Calu3 (cell line): Measurements from ENCODE around the gene GPER1. TPM values are rescaled to one million over a fixed set of nuclear protein-coding genes. Genes with fewer than 3 reads are reported as not detected.

Source experiments
- BruUV-seq: library from RNA; stranded (reverse); fragments of 400-500 nt; replicated peaks from 2 replicates; lab custom pipeline; 2021; lab: Mats Ljungman, UMichigan
- CTCF ChIA-PET: fragments of 300-600 bp; sonication (Branson Sonifier 250); formaldehyde crosslinking; loops from one replicate; lab custom pipeline; 2022; ENCODE audit warnings: antibody characterized with exemption; lab: Charles Lee
- DNase-seq: peaks from one replicate; pipeline ENCODE4 v3.0.0; 2022
- H3K27ac Mint-ChIP-seq: one replicate; pipeline ENCODE4 v1.8.0; 2022; ENCODE audit warnings: mixed read lengths; ENCODE audit not compliant: unreplicated experiment
- H3K27me3 Mint-ChIP-seq: one replicate; pipeline ENCODE4 v1.8.0; 2022; ENCODE audit warnings: mixed read lengths; ENCODE audit not compliant: unreplicated experiment
- H3K36me3 Mint-ChIP-seq: one replicate; pipeline ENCODE4 v1.8.0; 2022; ENCODE audit warnings: mild to moderate bottlenecking, moderate library complexity, mixed read lengths; ENCODE audit not compliant: insufficient read depth, unreplicated experiment
- H3K4me1 Mint-ChIP-seq: one replicate; pipeline ENCODE4 v1.8.0; 2022; ENCODE audit warnings: mild to moderate bottlenecking, low read depth, mixed read lengths; ENCODE audit not compliant: unreplicated experiment
- H3K4me3 Mint-ChIP-seq: one replicate; pipeline ENCODE4 v1.8.0; 2022; ENCODE audit warnings: mild to moderate bottlenecking, low read depth, moderate library complexity, mixed read lengths; ENCODE audit not compliant: unreplicated experiment
- H3K9me3 Mint-ChIP-seq: one replicate; pipeline ENCODE4 v1.8.0; 2022; ENCODE audit warnings: low read depth, mixed read lengths; ENCODE audit not compliant: unreplicated experiment
- CTCF ChIP-seq: fragments of 200-600 bp; IDR thresholded peaks from one replicate; pipeline ENCODE4 v1.8.0; 2022; ENCODE audit warnings: antibody characterized with exemption; ENCODE audit not compliant: unreplicated experiment
- intact Hi-C: fragments of 100-400 bp; cut with micrococcal nuclease; formaldehyde crosslinking; loops from one replicate; pipeline ENCODE4 v1.10.0; 2022; ENCODE audit not compliant: unreplicated experiment
- total RNA-seq: library from RNA; stranded (reverse); gene quantifications from 2 replicates; pipeline ENCODE4 v1.2.3, GENCODE V29; 2022

GPER1 gene
- total RNA-seq, 1 experiment from 2014 or later: 0.26 TPM

- BruUV-seq: no TSS peak
- no peaks in the 10 kb centered on the region for H3K36me3 Mint-ChIP-seq
- no peak for DNase-seq
- TF ChIP-seq CTCF: no peak
- H3K9me3 Mint-ChIP-seq: peaks cover 3% of the 10 kb centered on the region
- H3K27me3 Mint-ChIP-seq: no peaks in the 10 kb centered on the region
- H3K4me3 Mint-ChIP-seq: no peak overlapping the region
- CTCF ChIA-PET: interaction anchor here (0.6 to 1.1 kb wide), 2 partner anchors 12 to 35 kb away, joined by 3 read pairs; no protein-coding TSS in a partner anchor
- no peak overlapping the region for H3K27ac Mint-ChIP-seq
- intact Hi-C loops: no loop called here
- no peaks in the 10 kb centered on the region for H3K4me1 Mint-ChIP-seq
Measured at GRCh38 chr7:1100386-1100785, 12.5 kb downstream of the GPER1 start.

GRCh38 chr7:1100834-1101562 is 13.1 kb downstream of the GPER1 start:
- BruUV-seq: no TSS peak

GRCh38 chr7:1101563-1102431 is 13.9 kb downstream of the GPER1 start:
- CTCF ChIA-PET: no interaction called here
- no peak for DNase-seq
- H3K27ac Mint-ChIP-seq: no peak overlapping the region
- intact Hi-C loops: no loop called here
- peaks cover 6% of the 10 kb centered on the region for H3K36me3 Mint-ChIP-seq
- no peaks in the 10 kb centered on the region for H3K4me1 Mint-ChIP-seq
- H3K4me3 Mint-ChIP-seq: no peak overlapping the region
- no TSS peak for BruUV-seq
- TF ChIP-seq CTCF: no peak
- H3K27me3 Mint-ChIP-seq: no peaks in the 10 kb centered on the region
- peaks cover 3% of the 10 kb centered on the region for H3K9me3 Mint-ChIP-seq

More at GRCh38 chr7:1100834-1101562, 13.1 kb downstream of the GPER1 start:
- H3K27ac Mint-ChIP-seq: no peak overlapping the region
- no peaks in the 10 kb centered on the region for H3K27me3 Mint-ChIP-seq
- peaks cover 1% of the 10 kb centered on the region for H3K36me3 Mint-ChIP-seq
- no peak for TF ChIP-seq CTCF
- intact Hi-C loops: no loop called here
- no peak for DNase-seq
- H3K9me3 Mint-ChIP-seq: peaks cover 3% of the 10 kb centered on the region
- H3K4me3 Mint-ChIP-seq: no peak overlapping the region
- CTCF ChIA-PET: interaction anchor here (0.6 to 1.1 kb wide), 2 partner anchors 12 to 36 kb away, joined by 3 read pairs; no protein-coding TSS in a partner anchor
- H3K4me1 Mint-ChIP-seq: no peaks in the 10 kb centered on the region

- no peak for TF ChIP-seq CTCF
- H3K27ac Mint-ChIP-seq: no peak overlapping the region
- peaks cover 1% of the 10 kb centered on the region for H3K9me3 Mint-ChIP-seq
- intact Hi-C loops: no loop called here
- CTCF ChIA-PET: interaction anchor here (0.5 kb wide), 1 partner anchor 290 kb away, joined by 5 read pairs; no protein-coding TSS in a partner anchor
- no peaks in the 10 kb centered on the region for H3K4me1 Mint-ChIP-seq
- peaks cover 6% of the 10 kb centered on the region for H3K36me3 Mint-ChIP-seq
- no peak overlapping the region for H3K4me3 Mint-ChIP-seq
- no peak for DNase-seq
- H3K27me3 Mint-ChIP-seq: no peaks in the 10 kb centered on the region
- no TSS peak for BruUV-seq
Measured at GRCh38 chr7:1103009-1103788, 15.3 kb downstream of the GPER1 start.
